ENCODE data around the gene PGLYRP2. TPM values are rescaled to one million over a fixed set of nuclear protein-coding genes. Genes with fewer than 3 reads are reported as not detected.
A peak's percentile ranks its signal among the peaks of the same experiment; 100 is the strongest.

The PGLYRP2 gene
- total and polyA plus RNA-seq, 9 of the 15 experiments (the other 6 are each of a cell fraction or from before 2014, with no cell fraction given) = not detected

- Histone ChIP-seq H4K20me1 (replicated peaks; ENCODE audit: control insufficient read depth, insufficient read depth, low read length) (no peaks in the 10 kb centered on the region; the same call in 1 of the 2 replicates), H3K4me2 (ENCODE audit: insufficient read depth, low read length) (no peak overlapping the region), H3K27ac (ENCODE audit: extremely low read depth, low read depth, low read length) (no peak overlapping the region), H3K9me1 (ENCODE audit: control insufficient read depth, insufficient read depth, low read length) (no peaks in the 10 kb centered on the region), H3K9ac (ENCODE audit: insufficient read depth in 1 of 2, low read depth in 2 of 2, low read length in 2 of 2) (no peak overlapping the region), H3K4me1 (replicated peaks in 1 of 2; ENCODE audit: control insufficient read depth in 2 of 2, insufficient read depth in 2 of 2, low read length in 2 of 2) (peaks cover 0 to 31% of the 10 kb centered on the region in 2 experiments; a peak in 2 of 5 replicates), H3K36me3 (ENCODE audit: control insufficient read depth, insufficient read depth, low read length) (no peaks in the 10 kb centered on the region), H3K9me3 (replicated peaks; ENCODE audit: control insufficient read depth, insufficient read depth, low read depth, low read length) (no peaks in the 10 kb centered on the region), H3K4me3 (no peak overlapping the region), H3K27me3 (ENCODE audit: control insufficient read depth in 2 of 2, insufficient read depth in 2 of 2, low read length in 2 of 2) (peaks cover 19 to 73% of the 10 kb centered on the region in 2 experiments; a peak in 4 of 5 replicates), H2AFZ (ENCODE audit: low read depth, low read length) (no peak overlapping the region), H3K79me2 (ENCODE audit: control insufficient read depth, insufficient read depth, low read length) (no peaks in the 10 kb centered on the region)
- ChIA-PET CTCF (ENCODE audit: low intra/inter-chr PET ratio) (no interaction called here), POLR2A (interaction anchor here (0.6 kb wide), 1 partner anchor 120 kb away, joined by 3 read pairs; no protein-coding TSS in a partner anchor)
- ATAC-seq = no peak
- FAIRE-seq = no peak
- in situ Hi-C loops (cut with MboI) (no loop called here), intact Hi-C loops (cut with micrococcal nuclease) (no loop called here)
- 0% methylated on average over 3 of the region's 3 CpGs for WGBS (ENCODE audit: insufficient coverage, low coverage, missing lambda C conversion rate)
- DNase-seq (ENCODE audit: extremely low read depth in 1 of 4, low spot score in 3 of 4) = no peak
- BruUV-seq (replicated peaks) = no TSS peak
- peak; percentile 35 for TF ChIP-seq RBM25 (IDR thresholded peaks at IDR 0.05; ENCODE audit: low read depth, low read length, severe bottlenecking)
- TF ChIP-seq CHD7 (IDR thresholded peaks at IDR 0.05; ENCODE audit: low read depth, low read length) = no peak
- TF ChIP-seq MYC (IDR thresholded peaks at IDR 0.05; ENCODE audit: low read depth, low read length) = no peak
- no peak for TF ChIP-seq MYC (CRISPR knock-in tag; IDR thresholded peaks at IDR 0.05; ENCODE audit: borderline replicate concordance, low read depth)
Measured at GRCh38 chr19:15443325-15443724, 36.0 kb downstream of the PGLYRP2 start.
